ENCODE measurements around the gene ASTN1. TPM values are rescaled to one million over a fixed set of nuclear protein-coding genes. Genes with fewer than 3 reads are reported as not detected.
A peak's percentile ranks its signal among the peaks of the same experiment; 100 is the strongest.

The ASTN1 gene
- total and polyA plus RNA-seq, 12 donors: 0.14 to 0.88 (median 0.34) TPM

- ATAC-seq: no peak
- H3K4me1 ChIP-seq: peaks cover 0 to 13% (median 3%) of the 10 kb centered on the region in 9 donors
- WGBS, 2 donors: 3 to 6% methylated on average over 9 of the region's 9 CpGs
- TF ChIP-seq, protein P1, sequence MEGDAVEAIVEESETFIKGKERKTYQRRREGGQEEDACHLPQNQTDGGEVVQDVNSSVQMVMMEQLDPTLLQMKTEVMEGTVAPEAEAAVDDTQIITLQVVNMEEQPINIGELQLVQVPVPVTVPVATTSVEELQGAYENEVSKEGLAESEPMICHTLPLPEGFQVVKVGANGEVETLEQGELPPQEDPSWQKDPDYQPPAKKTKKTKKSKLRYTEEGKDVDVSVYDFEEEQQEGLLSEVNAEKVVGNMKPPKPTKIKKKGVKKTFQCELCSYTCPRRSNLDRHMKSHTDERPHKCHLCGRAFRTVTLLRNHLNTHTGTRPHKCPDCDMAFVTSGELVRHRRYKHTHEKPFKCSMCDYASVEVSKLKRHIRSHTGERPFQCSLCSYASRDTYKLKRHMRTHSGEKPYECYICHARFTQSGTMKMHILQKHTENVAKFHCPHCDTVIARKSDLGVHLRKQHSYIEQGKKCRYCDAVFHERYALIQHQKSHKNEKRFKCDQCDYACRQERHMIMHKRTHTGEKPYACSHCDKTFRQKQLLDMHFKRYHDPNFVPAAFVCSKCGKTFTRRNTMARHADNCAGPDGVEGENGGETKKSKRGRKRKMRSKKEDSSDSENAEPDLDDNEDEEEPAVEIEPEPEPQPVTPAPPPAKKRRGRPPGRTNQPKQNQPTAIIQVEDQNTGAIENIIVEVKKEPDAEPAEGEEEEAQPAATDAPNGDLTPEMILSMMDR (IDR thresholded peaks at IDR 0.05): no peak
- DNase-seq: no peak
- no peak overlapping the region for H3K27ac ChIP-seq
- H3K27me3 ChIP-seq: peaks cover 0 to 75% (median 69%) of the 10 kb centered on the region in 7 donors
- no peaks in the 10 kb centered on the region for H3K36me3 ChIP-seq
- peak overlapping the region in 7 of 10 donors; percentile 26 to 57 (median 48) for H3K4me3 ChIP-seq
- H3K9me3 ChIP-seq: no peaks in the 10 kb centered on the region
- intact Hi-C loops (cut with DNase I): no loop called here
Measured at GRCh38 chr1:177165069-177165439, 542 bp upstream of the ASTN1 start.

DNA sequence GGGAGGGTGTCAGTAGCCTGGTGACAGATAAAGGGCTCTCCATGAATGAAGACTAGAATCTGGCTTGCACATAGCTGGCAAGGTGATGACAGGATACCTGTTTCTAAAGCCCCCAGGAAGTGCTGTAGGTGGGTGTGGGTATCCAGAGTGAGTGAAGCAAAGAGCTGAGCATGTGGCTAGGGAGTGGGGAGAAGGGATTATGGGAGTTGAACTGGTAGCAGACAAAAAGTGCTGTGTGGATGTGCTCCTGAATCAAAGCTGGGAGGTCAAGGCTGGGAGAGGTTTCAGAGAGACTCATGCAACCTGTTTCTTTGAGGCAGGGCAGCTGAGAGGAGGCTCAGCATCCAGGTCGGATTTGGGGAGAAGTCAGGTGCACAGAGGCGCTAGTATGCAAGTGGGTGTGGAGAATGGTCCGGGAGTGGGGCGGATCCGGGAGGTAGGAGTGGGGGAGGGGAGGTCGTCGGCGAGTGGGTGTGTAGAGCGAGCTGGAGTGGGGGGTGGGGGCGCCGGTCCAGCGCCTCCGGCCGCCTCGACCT is 600 bp downstream of the ASTN1 start:
- intact Hi-C loops (cut with DNase I): no loop called here
- H3K9me3 ChIP-seq: no peaks in the 10 kb centered on the region
- H3K36me3 ChIP-seq: no peaks in the 10 kb centered on the region
- DNase-seq (no peak), ATAC-seq (peak in 2 of 8 donors; percentile 10 to 30)
- H3K4me3 ChIP-seq: peak overlapping the region in 9 of 10 donors; percentile 26 to 57 (median 44)
- H3K27ac ChIP-seq: no peak overlapping the region
- peaks cover 0 to 13% (median 3%) of the 10 kb centered on the region in 9 donors for H3K4me1 ChIP-seq
- 4 to 5% methylated on average over 15 of the region's 15 CpGs for WGBS, 2 donors
- peaks cover 0 to 63% (median 59%) of the 10 kb centered on the region in 7 donors for H3K27me3 ChIP-seq
- TF ChIP-seq, protein P1 (IDR thresholded peaks at IDR 0.05): no peak

DNA sequence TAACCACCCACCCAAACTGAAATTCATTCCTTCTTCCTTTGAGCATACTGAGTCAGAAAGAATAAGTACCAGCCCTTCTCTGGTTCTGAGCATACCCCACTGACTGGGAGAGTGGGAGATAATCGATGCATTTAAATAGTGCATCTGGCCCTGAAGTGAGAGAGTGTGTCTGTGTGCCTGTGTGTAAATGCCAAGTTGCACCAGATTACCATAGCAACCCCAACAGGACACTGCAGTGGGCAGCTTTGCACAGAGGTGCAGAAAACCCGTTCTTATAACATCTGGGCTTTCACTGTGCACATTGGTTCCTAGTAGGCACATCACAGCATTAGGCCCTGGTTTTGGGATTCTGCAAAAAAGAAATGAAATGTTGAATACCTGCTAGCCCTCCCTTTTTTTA is 2.3 kb downstream of the ASTN1 start:
- TF ChIP-seq, protein P1 (IDR thresholded peaks at IDR 0.05): no peak
- ATAC-seq (no peak), DNase-seq (no peak)
- H3K4me1 ChIP-seq: peaks cover 0 to 13% (median 3%) of the 10 kb centered on the region in 9 donors
- H3K36me3 ChIP-seq: no peaks in the 10 kb centered on the region
- peaks cover 0 to 47% (median 42%) of the 10 kb centered on the region in 7 donors for H3K27me3 ChIP-seq
- intact Hi-C loops (cut with DNase I): no loop called here
- WGBS, 2 donors: 74 to 85% methylated on average over 2 of the region's 2 CpGs
- no peak overlapping the region for H3K27ac ChIP-seq
- no peaks in the 10 kb centered on the region for H3K9me3 ChIP-seq
- H3K4me3 ChIP-seq: no peak overlapping the region

DNA sequence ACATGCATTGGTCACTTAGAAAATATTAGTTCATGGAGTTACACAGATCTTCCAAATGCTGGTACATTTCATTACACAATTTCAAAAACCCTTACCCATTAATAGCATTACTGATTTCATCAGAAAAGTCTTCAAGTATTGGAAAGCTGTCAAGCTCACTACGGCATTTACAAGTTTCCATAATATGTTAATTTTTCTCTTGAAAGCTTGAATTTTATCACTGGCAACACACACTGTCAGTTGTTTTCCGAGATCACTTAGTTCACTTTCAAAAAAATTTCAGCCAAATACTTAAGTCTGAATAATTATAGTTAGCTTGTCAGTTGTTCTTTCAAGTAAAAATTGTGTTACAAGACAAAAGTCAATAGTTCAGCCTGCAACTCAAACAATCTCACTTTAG is 18.0 kb downstream of the ASTN1 start:
- Histone ChIP-seq H3K9me3 (no peaks in the 10 kb centered on the region), H3K4me1 (peaks cover 0 to 19% (median 5%) of the 10 kb centered on the region in 9 donors), H3K36me3 (no peaks in the 10 kb centered on the region), H3K27me3 (peaks cover 0 to 2% (median 0%) of the 10 kb centered on the region in 7 donors), H3K27ac (no peak overlapping the region), H3K4me3 (no peak overlapping the region)
- DNase-seq (no peak), ATAC-seq (no peak)
- TF ChIP-seq, protein P1 (IDR thresholded peaks at IDR 0.05): no peak
- intact Hi-C loops (cut with DNase I): no loop called here
- WGBS, 2 donors: 46 to 55% methylated on average over 2 of the region's 2 CpGs
